GM06990 (cell line): ENCODE data around the gene ADK.

Experiments
- DNase-seq: peaks from one replicate; pipeline ENCODE4 v3.0.0-alpha.2; 2011; ENCODE audit not compliant: insufficient read length; ENCODE audit errors: extremely low read depth
- H3K27me3 ChIP-seq: replicated peaks from 2 replicates; pipeline ENCODE4 v1.6.0; 2011; ENCODE audit warnings: low read length; ENCODE audit not compliant: control insufficient read depth, insufficient read depth
- H3K36me3 ChIP-seq: 2 replicates; pipeline ENCODE4 v1.5.1; 2011; ENCODE audit warnings: low read length; ENCODE audit not compliant: control insufficient read depth, insufficient read depth
- H3K4me3 ChIP-seq: replicated peaks from 2 replicates; pipeline ENCODE4 v1.5.1; 2011; ENCODE audit warnings: low read depth, mild to moderate bottlenecking, control low read depth, low read length
- TF ChIP-seq, protein P1 (sequence below): IDR thresholded peaks from 2 replicates; pipeline ENCODE4 v1.5.1; 2011; ENCODE audit warnings: low read length, control low read depth, mild to moderate bottlenecking, inconsistent platforms; ENCODE audit not compliant: insufficient read depth, poor library complexity, severe bottlenecking

Gene ADK

DNA sequence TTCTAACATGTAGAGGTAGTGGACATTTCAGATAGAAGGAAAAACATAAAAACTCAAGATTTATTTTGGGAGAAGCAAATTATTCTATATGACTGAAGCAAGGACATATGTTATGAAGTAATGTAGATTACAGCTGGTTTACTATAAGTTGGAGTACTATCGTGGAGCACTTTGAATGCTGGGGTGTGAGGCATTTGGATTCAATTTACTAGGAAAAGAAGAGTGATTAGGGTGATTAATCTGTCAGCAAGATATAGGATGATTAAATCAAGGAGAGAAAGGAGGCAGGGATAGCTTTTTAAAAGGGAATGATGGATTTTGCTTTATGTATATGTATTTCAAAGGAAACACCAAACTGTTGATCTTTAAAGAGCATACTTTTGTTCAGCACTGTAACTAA, 356.9 kb downstream of the ADK start:
- Histone ChIP-seq H3K4me3 (no peak overlapping the region), H3K27me3 (no peaks in the 10 kb centered on the region), H3K36me3 (no peaks in the 10 kb centered on the region)
- no peak for DNase-seq
- TF ChIP-seq, protein P1, sequence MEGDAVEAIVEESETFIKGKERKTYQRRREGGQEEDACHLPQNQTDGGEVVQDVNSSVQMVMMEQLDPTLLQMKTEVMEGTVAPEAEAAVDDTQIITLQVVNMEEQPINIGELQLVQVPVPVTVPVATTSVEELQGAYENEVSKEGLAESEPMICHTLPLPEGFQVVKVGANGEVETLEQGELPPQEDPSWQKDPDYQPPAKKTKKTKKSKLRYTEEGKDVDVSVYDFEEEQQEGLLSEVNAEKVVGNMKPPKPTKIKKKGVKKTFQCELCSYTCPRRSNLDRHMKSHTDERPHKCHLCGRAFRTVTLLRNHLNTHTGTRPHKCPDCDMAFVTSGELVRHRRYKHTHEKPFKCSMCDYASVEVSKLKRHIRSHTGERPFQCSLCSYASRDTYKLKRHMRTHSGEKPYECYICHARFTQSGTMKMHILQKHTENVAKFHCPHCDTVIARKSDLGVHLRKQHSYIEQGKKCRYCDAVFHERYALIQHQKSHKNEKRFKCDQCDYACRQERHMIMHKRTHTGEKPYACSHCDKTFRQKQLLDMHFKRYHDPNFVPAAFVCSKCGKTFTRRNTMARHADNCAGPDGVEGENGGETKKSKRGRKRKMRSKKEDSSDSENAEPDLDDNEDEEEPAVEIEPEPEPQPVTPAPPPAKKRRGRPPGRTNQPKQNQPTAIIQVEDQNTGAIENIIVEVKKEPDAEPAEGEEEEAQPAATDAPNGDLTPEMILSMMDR: no peak

DNA sequence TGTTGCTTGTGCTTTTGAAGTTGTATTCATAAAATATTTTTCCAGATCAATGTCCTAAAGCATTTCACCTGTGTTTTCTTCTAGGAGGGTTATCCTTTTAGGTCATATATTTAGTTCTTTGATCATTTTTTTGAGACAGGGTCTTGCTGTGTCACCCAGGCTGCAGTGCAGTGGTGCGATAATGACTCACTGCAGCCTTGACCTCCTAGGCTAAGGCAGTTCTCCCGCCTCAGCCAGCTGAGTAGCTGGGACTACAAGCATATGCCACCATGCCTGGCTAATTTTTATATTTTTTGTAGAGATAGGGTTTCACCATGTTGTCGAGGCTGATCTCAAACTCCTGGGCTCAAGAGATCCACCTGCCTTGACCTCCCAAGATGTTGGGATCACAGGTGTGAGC, 359.6 kb downstream of the ADK start:
- DNase-seq: no peak
- Histone ChIP-seq H3K4me3 (no peak overlapping the region), H3K36me3 (no peaks in the 10 kb centered on the region), H3K27me3 (no peaks in the 10 kb centered on the region)
- TF ChIP-seq, protein P1: no peak

DNA sequence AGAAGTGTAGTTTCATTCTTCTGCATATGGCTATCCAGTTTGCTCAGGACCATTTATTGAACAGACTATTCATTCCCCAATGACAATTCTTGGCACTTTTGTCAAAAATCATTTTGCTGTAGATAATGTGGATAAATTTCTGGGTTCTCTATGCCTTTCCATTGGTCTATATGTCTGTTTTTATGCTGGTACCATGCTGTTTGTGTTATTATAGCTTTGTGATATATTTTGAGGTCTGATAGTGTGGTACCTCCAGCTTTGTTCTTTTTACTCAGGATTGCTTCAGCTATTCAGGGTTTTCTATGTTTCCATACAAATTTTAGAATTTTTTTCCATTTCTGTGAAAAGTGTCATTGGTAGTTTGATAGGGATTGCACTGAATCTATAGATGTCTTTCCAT, 360.0 kb downstream of the ADK start:
- H3K36me3 ChIP-seq: 0 out of 2 replicates have a peak, but pooled peaks cover 1% of the 10 kb centered on the region
- TF ChIP-seq, protein P1: no peak
- H3K4me3 ChIP-seq: no peak overlapping the region
- no peaks in the 10 kb centered on the region for H3K27me3 ChIP-seq
- no peak for DNase-seq

DNA sequence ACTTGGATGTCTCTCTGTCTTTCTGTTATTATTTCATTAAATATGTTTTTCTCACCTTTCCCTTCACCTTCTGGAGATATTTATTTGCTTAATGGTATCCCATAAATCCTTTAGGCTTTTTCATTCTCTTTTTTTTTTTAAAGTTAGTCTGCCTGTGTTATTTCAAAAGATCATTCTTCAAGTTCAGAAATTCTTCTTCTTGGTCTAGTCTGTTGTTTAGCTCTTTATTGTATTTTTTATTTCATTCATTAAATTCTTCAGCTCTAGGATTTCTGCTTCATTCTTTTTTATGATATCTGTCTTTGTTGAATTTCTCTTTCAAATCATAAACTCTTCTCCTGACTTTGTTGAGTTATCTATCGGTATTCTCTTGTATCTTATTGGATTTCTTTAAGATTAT, 363.3 kb downstream of the ADK start:
- TF ChIP-seq, protein P1: no peak
- Histone ChIP-seq H3K27me3 (no peaks in the 10 kb centered on the region), H3K4me3 (no peak overlapping the region), H3K36me3 (0 out of 2 replicates have a peak, but pooled peaks cover 1% of the 10 kb centered on the region)
- DNase-seq: no peak

DNA sequence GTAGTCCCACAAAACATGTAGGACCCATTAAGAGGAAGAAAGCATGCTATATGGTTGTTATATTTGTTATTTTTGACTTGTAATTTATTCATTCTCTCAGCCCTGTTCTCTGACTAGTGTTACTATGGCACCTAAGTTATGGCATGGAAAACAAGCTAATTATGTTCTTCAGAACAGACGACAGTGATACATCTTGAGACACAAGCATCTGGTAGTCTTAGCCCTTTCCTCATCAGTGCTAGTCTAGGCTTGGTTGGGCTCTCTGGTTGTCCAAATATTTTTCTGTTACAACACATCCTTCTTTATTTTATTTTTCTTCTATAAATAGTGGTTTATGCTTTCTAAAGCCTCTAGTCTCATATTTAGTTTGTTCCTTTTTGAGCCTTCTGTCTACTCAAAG, 367.0 kb downstream of the ADK start:
- no peaks in the 10 kb centered on the region for H3K27me3 ChIP-seq
- TF ChIP-seq, protein P1: no peak
- H3K4me3 ChIP-seq: no peak overlapping the region
- no peak for DNase-seq
- 0 out of 2 replicates have a peak, but pooled peaks cover 1% of the 10 kb centered on the region for H3K36me3 ChIP-seq

DNA sequence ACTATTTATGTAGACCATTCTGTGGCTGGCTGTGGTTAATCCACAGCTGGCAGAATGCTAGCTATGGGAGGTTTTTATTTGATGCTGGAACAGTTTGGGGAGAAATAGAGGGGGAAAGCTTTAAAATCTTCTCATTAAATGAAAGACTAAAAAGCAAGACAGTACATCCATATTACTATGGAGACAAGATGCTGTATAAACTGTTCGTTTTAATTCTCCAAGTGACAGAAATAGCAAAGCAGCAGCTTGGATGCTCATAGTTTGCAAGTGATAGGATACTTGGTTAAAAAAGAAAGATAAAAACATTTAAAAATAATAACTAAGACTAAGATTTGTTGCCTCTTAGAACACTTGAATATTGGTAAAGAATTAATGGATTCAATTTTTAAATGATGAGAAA, 370.5 kb downstream of the ADK start:
- Histone ChIP-seq H3K36me3 (no peaks in the 10 kb centered on the region), H3K27me3 (no peaks in the 10 kb centered on the region), H3K4me3 (no peak overlapping the region)
- TF ChIP-seq, protein P1: no peak
- no peak for DNase-seq
